ENCODE data around the gene GSDMA. TPM values are rescaled to one million over a fixed set of nuclear protein-coding genes. Genes with fewer than 3 reads are reported as not detected.

GSDMA gene
- total and polyA plus RNA-seq, 2 experiments from 2014 or later, result 0.08 TPM; not detected in 1

GRCh38 chr17:39996162-39996561, 33.4 kb downstream of the GSDMA start:
- Histone ChIP-seq H3K79me2 (no peaks in the 10 kb centered on the region), H3K4me3 (no peak overlapping the region), H3K27me3 (no peaks in the 10 kb centered on the region), H3K4me2 (no peak overlapping the region), H3K4me1 (ENCODE audit: insufficient read depth) (no peaks in the 10 kb centered on the region), H4K20me1 (ENCODE audit: insufficient read depth, poor library complexity, severe bottlenecking) (no peaks in the 10 kb centered on the region), H3K9me2 (replicated peaks; ENCODE audit: insufficient read depth) (no peaks in the 10 kb centered on the region), H3K9me3 (ENCODE audit: low read depth) (no peaks in the 10 kb centered on the region), H3K27ac (no peak overlapping the region), H3K36me3 (replicated peaks; ENCODE audit: insufficient read depth, low read depth) (no peaks in the 10 kb centered on the region), H2AFZ (no peak overlapping the region)
- WGBS (ENCODE audit: low lambda C conversion rate, missing lambda C conversion rate), result 93% methylated on average over 8 of the region's 8 CpGs
- TF ChIP-seq EZH2 (IDR thresholded peaks at IDR 0.05; ENCODE audit: borderline replicate concordance), result no peak
- no peak for TF ChIP-seq EZH2phosphoT487 (IDR thresholded peaks at IDR 0.05; ENCODE audit: low read depth, severe bottlenecking, unreplicated experiment)
- TF ChIP-seq CTCF (IDR thresholded peaks at IDR 0.05; ENCODE audit: poor library complexity), result no peak
- no peak for DNase-seq (ENCODE audit: low spot score)

DNA sequence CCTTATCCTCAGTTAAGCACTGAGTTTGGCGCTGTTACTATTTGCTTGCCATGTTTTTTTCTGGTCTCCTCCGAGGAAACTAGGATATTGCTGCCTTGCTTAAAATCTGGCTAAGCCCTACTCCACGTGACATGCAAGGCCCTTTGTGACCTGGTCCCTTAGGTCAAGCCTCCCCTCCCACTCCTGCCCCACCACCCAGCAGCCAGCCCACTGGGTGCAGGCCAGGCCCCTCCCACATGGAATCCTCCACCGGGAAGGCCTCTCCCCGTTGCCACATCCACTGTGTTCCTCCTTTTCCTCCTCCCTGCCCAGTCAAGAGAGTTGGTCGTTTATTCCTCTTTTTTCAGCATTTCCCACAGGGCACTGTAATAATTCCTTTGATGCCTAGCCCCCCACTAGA, 34.0 kb downstream of the GSDMA start:
- H3K4me3 ChIP-seq, result no peak overlapping the region
- no peak for DNase-seq (ENCODE audit: low spot score)
- H2AFZ ChIP-seq, result no peak overlapping the region
- H3K36me3 ChIP-seq (replicated peaks; ENCODE audit: insufficient read depth, low read depth), result no peaks in the 10 kb centered on the region
- no peak overlapping the region for H3K4me2 ChIP-seq
- H4K20me1 ChIP-seq (ENCODE audit: insufficient read depth, poor library complexity, severe bottlenecking), result no peaks in the 10 kb centered on the region
- H3K27me3 ChIP-seq, result no peaks in the 10 kb centered on the region
- H3K9me3 ChIP-seq (ENCODE audit: low read depth), result no peaks in the 10 kb centered on the region
- no peak overlapping the region for H3K27ac ChIP-seq
- no peaks in the 10 kb centered on the region for H3K9me2 ChIP-seq (replicated peaks; ENCODE audit: insufficient read depth)
- H3K79me2 ChIP-seq, result no peaks in the 10 kb centered on the region
- WGBS (ENCODE audit: low lambda C conversion rate, missing lambda C conversion rate), result 80% methylated on average over 6 of the region's 6 CpGs
- TF ChIP-seq EZH2 (IDR thresholded peaks at IDR 0.05; ENCODE audit: borderline replicate concordance), result no peak
- no peak for TF ChIP-seq EZH2phosphoT487 (IDR thresholded peaks at IDR 0.05; ENCODE audit: low read depth, severe bottlenecking, unreplicated experiment)
- no peak for TF ChIP-seq CTCF (IDR thresholded peaks at IDR 0.05; ENCODE audit: poor library complexity)
- no peaks in the 10 kb centered on the region for H3K4me1 ChIP-seq (ENCODE audit: insufficient read depth)

DNA sequence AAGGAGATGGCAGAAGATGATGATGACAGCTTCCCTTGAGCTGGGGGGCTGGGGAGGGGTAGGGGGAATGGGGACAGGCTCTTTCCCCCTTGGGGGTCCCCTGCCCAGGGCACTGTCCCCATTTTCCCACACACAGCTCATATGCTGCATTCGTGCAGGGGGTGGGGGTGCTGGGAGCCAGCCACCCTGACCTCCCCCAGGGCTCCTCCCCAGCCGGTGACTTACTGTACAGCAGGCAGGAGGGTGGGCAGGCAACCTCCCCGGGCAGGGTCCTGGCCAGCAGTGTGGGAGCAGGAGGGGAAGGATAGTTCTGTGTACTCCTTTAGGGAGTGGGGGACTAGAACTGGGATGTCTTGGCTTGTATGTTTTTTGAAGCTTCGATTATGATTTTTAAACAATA, 34.7 kb downstream of the GSDMA start:
- Histone ChIP-seq H3K4me2 (no peak overlapping the region), H3K27me3 (no peaks in the 10 kb centered on the region), H3K36me3 (replicated peaks; ENCODE audit: insufficient read depth, low read depth) (no peaks in the 10 kb centered on the region), H2AFZ (no peak overlapping the region), H3K79me2 (no peaks in the 10 kb centered on the region), H3K27ac (no peak overlapping the region), H3K4me3 (no peak overlapping the region), H3K4me1 (ENCODE audit: insufficient read depth) (no peaks in the 10 kb centered on the region), H4K20me1 (ENCODE audit: insufficient read depth, poor library complexity, severe bottlenecking) (no peaks in the 10 kb centered on the region), H3K9me2 (replicated peaks; ENCODE audit: insufficient read depth) (no peaks in the 10 kb centered on the region), H3K9me3 (ENCODE audit: low read depth) (no peaks in the 10 kb centered on the region)
- WGBS (ENCODE audit: low lambda C conversion rate, missing lambda C conversion rate), result 88% methylated on average over 4 of the region's 4 CpGs
- TF ChIP-seq EZH2phosphoT487 (IDR thresholded peaks at IDR 0.05; ENCODE audit: low read depth, severe bottlenecking, unreplicated experiment) (no peak), EZH2 (IDR thresholded peaks at IDR 0.05; ENCODE audit: borderline replicate concordance) (no peak), CTCF (IDR thresholded peaks at IDR 0.05; ENCODE audit: poor library complexity) (no peak)
- no peak for DNase-seq (ENCODE audit: low spot score)

GRCh38 chr17:39999067-39999466, 36.3 kb downstream of the GSDMA start:
- H3K36me3 ChIP-seq (replicated peaks; ENCODE audit: insufficient read depth, low read depth), result no peaks in the 10 kb centered on the region
- no peaks in the 10 kb centered on the region for H3K79me2 ChIP-seq
- H2AFZ ChIP-seq, result no peak overlapping the region
- H3K27me3 ChIP-seq, result no peaks in the 10 kb centered on the region
- no peaks in the 10 kb centered on the region for H3K4me1 ChIP-seq (ENCODE audit: insufficient read depth)
- TF ChIP-seq CTCF (IDR thresholded peaks at IDR 0.05; ENCODE audit: poor library complexity), result no peak
- TF ChIP-seq EZH2 (IDR thresholded peaks at IDR 0.05; ENCODE audit: borderline replicate concordance), result no peak
- no peak for TF ChIP-seq EZH2phosphoT487 (IDR thresholded peaks at IDR 0.05; ENCODE audit: low read depth, severe bottlenecking, unreplicated experiment)
- no peak overlapping the region for H3K4me2 ChIP-seq
- no peak for DNase-seq (ENCODE audit: low spot score)
- no peaks in the 10 kb centered on the region for H3K9me2 ChIP-seq (replicated peaks; ENCODE audit: insufficient read depth)
- no peak overlapping the region for H3K27ac ChIP-seq
- no peak overlapping the region for H3K4me3 ChIP-seq
- WGBS (ENCODE audit: low lambda C conversion rate, missing lambda C conversion rate), result 93% methylated on average over 4 of the region's 4 CpGs
- H4K20me1 ChIP-seq (ENCODE audit: insufficient read depth, poor library complexity, severe bottlenecking), result no peaks in the 10 kb centered on the region
- H3K9me3 ChIP-seq (ENCODE audit: low read depth), result no peaks in the 10 kb centered on the region
